Ascending aorta (tissue), 2 donors: ENCODE data around the gene NDST1. TPM values are rescaled to one million over a fixed set of nuclear protein-coding genes. Genes with fewer than 3 reads are reported as not detected.
A peak's percentile ranks its signal among the peaks of the same experiment; 100 is the strongest.

Experiments
- DNase-seq, 2 donors: peaks; one replicate each; pipeline ENCODE4 v3.0.0-alpha.2; 2019; ENCODE audit warnings: low spot score in 2 of 2
- H3K27ac ChIP-seq, 2 donors: fragments of 200-600 bp; sonication (generic); one replicate each; pipeline ENCODE4 v1.5.1; 2016 to 2017; ENCODE audit warnings: mild to moderate bottlenecking in 1 of 2
- H3K27me3 ChIP-seq: fragments of 200-600 bp; sonication (generic); one replicate; pipeline ENCODE4 v1.5.1; 2017
- H3K36me3 ChIP-seq, 2 donors: fragments of 200-600 bp; sonication (generic); one replicate each; pipeline ENCODE4 v1.5.1; 2016
- H3K4me1 ChIP-seq, 2 donors: fragments of 200-600 bp; sonication (generic); one replicate each; pipeline ENCODE4 v1.5.1; 2016 to 2017; ENCODE audit warnings: mild to moderate bottlenecking in 1 of 2
- H3K4me3 ChIP-seq, 2 donors: fragments of 200-600 bp; sonication (generic); one replicate each; pipeline ENCODE4 v1.5.1; 2016 to 2017; ENCODE audit warnings: mild to moderate bottlenecking in 1 of 2
- H3K9me3 ChIP-seq, 2 donors: fragments of 200-600 bp; sonication (generic); one replicate each; pipeline ENCODE4 v1.5.1; 2016
- intact Hi-C: fragments of 100-400 bp; cut with DNase I; formaldehyde crosslinking; loops from one replicate; pipeline ENCODE4 v1.15.1; 2023
- total RNA-seq: library from RNA; depleted of rRNA; stranded (reverse); fragments of >200 nt; gene quantifications from one replicate; pipeline ENCODE4 v1.1.0, GENCODE V29; 2016
- TF ChIP-seq, protein P1 (sequence below), 3 experiments: fragments of 200-600 bp in 2 of 3; fragments of 450-650 bp in 1 of 3; sonication (generic) in 2 of 3; IDR thresholded peaks; one replicate each; pipeline ENCODE4 v1.5.1; 2016 to 2019; ENCODE audit warnings: antibody characterized with exemption in 3 of 3, mild to moderate bottlenecking in 1 of 3, moderate library complexity in 1 of 3

The NDST1 gene
- total RNA-seq, 1 donor from 2014 or later = 71.5 TPM

- Histone ChIP-seq H3K9me3 (no peaks in the 10 kb centered on the region), H3K27ac (peak overlapping the region; percentile 92 to 96), H3K27me3 (no peaks in the 10 kb centered on the region), H3K4me1 (peaks cover 31 to 87% of the 10 kb centered on the region in 2 donors), H3K4me3 (no peak overlapping the region), H3K36me3 (no peaks in the 10 kb centered on the region)
- TF ChIP-seq, protein P1, sequence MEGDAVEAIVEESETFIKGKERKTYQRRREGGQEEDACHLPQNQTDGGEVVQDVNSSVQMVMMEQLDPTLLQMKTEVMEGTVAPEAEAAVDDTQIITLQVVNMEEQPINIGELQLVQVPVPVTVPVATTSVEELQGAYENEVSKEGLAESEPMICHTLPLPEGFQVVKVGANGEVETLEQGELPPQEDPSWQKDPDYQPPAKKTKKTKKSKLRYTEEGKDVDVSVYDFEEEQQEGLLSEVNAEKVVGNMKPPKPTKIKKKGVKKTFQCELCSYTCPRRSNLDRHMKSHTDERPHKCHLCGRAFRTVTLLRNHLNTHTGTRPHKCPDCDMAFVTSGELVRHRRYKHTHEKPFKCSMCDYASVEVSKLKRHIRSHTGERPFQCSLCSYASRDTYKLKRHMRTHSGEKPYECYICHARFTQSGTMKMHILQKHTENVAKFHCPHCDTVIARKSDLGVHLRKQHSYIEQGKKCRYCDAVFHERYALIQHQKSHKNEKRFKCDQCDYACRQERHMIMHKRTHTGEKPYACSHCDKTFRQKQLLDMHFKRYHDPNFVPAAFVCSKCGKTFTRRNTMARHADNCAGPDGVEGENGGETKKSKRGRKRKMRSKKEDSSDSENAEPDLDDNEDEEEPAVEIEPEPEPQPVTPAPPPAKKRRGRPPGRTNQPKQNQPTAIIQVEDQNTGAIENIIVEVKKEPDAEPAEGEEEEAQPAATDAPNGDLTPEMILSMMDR (IDR thresholded peaks at IDR 0.05) = no peak
- intact Hi-C loops = loop anchor here (10.0 kb wide), 1 partner anchor 452 kb away; no protein-coding TSS in a partner anchor
- DNase-seq = peak in 1 of 2 donors; percentile 60
These were observed 88.4 kb downstream of the NDST1 start for GRCh38 chr5:150596313-150596712.

DNA sequence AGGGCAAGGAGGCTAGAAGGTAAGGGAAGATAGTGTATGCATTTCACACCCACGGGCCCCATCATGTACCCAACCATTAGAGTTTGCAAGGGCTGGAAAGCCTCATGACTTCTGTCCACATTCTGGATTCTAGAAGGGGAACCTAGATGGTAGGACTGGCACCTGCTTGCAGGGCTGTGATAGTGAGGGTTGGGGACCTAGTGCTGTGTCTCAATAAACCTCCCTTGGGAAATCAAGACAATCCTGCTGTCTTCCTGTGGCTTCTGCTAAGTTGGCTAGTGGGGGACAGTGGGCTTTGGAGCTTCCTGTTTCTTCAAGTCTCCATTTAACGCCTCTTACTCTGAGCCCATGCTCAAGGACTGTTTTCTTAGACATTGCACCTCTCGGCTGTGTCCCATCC, 88.9 kb downstream of the NDST1 start:
- H3K9me3 ChIP-seq = no peaks in the 10 kb centered on the region
- H3K27me3 ChIP-seq = no peaks in the 10 kb centered on the region
- peak overlapping the region; percentile 92 to 96 for H3K27ac ChIP-seq
- H3K36me3 ChIP-seq = no peaks in the 10 kb centered on the region
- TF ChIP-seq, protein P1 (IDR thresholded peaks at IDR 0.05) = no peak
- H3K4me3 ChIP-seq = no peak overlapping the region
- no peak for DNase-seq
- intact Hi-C loops = loop anchor here (10.0 kb wide), 1 partner anchor 452 kb away; no protein-coding TSS in a partner anchor
- peaks cover 31 to 89% of the 10 kb centered on the region in 2 donors for H3K4me1 ChIP-seq

GRCh38 chr5:150598006-150598405, 90.1 kb downstream of the NDST1 start:
- Histone ChIP-seq H3K4me3 (peak overlapping the region in 1 of 2 donors; percentile 9), H3K27me3 (no peaks in the 10 kb centered on the region), H3K9me3 (no peaks in the 10 kb centered on the region), H3K4me1 (peaks cover 33 to 93% of the 10 kb centered on the region in 2 donors), H3K27ac (peak overlapping the region; percentile 92 to 96), H3K36me3 (no peaks in the 10 kb centered on the region)
- TF ChIP-seq, protein P1 (IDR thresholded peaks at IDR 0.05) = no peak
- intact Hi-C loops = loop anchor here (10.0 kb wide), 1 partner anchor 453 kb away; no protein-coding TSS in a partner anchor
- DNase-seq = no peak

DNA sequence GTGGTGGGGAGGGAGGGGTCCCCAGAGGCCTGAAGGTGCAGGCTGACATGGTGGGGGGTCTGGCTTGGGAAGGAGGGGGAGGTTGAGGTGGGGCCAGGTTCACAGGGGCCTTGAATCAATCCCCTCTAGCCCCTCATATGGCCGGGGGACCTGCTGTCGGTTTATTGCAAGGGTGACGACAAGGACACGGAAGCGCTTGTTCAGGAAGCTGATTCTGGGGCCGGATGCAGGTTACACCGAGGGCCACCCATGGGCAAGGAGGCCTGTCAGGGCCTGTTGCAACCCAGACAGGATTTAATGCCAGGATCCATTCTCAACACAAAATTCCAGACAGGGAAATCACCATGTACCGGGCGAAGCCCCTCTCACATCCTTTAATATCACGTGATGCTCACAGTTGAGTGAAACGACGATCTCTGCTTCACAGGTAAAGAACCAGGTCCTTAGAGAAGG, 90.9 kb downstream of the NDST1 start:
- intact Hi-C loops = loop anchor here (10.0 kb wide), 1 partner anchor 454 kb away; no protein-coding TSS in a partner anchor

DNA sequence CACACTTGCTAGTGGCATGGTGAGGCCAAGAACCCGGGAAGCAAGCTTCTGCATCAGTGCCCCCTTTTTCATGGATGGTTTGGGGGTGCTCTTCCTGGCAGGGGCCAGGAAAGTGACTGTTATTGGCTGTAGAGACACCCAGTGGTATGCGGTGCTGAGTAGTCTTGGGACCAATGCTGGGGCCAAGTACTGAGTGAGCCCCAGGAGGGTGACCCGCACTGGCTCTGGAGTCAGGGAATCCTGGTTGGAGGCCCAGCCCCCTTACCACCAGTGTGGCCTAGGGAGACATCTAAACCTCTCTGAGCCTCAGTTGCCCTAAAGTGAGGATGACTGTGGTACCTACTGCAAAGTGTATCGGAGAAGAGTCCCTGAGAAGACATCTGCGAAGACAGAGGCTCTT, 91.3 kb downstream of the NDST1 start:
- intact Hi-C loops = loop anchor here (10.0 kb wide), 1 partner anchor 454 kb away; no protein-coding TSS in a partner anchor
- Histone ChIP-seq H3K27me3 (no peaks in the 10 kb centered on the region), H3K27ac (peak overlapping the region; percentile 92 to 96), H3K4me1 (peaks cover 33 to 83% of the 10 kb centered on the region in 2 donors), H3K9me3 (no peaks in the 10 kb centered on the region), H3K4me3 (no peak overlapping the region), H3K36me3 (no peaks in the 10 kb centered on the region)
- TF ChIP-seq, protein P1 (IDR thresholded peaks at IDR 0.05) = no peak
- DNase-seq = no peak

More for the DNA sequence above, 90.9 kb downstream of the NDST1 start:
- H3K27ac ChIP-seq = peak overlapping the region; percentile 92 to 96
- peaks cover 33 to 87% of the 10 kb centered on the region in 2 donors for H3K4me1 ChIP-seq
- no peaks in the 10 kb centered on the region for H3K9me3 ChIP-seq
- H3K4me3 ChIP-seq = no peak overlapping the region
- no peaks in the 10 kb centered on the region for H3K27me3 ChIP-seq
- H3K36me3 ChIP-seq = no peaks in the 10 kb centered on the region
- TF ChIP-seq, protein P1 (IDR thresholded peaks at IDR 0.05) = no peak
- DNase-seq = no peak
